ENCODE measurements around the gene CUX1.

DNA sequence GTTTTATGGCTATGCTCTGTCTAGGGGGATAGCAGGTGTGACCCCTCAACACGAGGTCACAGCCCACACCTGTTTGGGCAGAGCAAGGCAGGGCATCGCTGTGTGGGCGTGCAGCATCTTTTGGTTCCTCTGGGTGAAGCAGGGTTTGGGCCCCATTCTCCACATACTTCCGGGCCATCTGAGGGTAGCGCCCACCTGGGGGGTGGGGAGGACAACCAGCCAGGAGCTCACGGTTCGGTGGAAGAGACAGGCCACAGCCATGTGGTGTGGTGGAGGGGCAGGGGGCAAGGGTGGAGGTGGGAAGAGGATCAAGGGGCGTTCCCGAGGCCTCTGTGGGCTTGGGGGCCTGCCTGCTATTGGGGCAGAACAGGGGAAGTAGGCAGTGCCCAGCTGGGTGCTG lies 471.6 kb downstream of the CUX1 start:
- TF ChIP-seq EP300 (IDR thresholded peaks at IDR 0.05) = no peak
- TF ChIP-seq, protein P1, sequence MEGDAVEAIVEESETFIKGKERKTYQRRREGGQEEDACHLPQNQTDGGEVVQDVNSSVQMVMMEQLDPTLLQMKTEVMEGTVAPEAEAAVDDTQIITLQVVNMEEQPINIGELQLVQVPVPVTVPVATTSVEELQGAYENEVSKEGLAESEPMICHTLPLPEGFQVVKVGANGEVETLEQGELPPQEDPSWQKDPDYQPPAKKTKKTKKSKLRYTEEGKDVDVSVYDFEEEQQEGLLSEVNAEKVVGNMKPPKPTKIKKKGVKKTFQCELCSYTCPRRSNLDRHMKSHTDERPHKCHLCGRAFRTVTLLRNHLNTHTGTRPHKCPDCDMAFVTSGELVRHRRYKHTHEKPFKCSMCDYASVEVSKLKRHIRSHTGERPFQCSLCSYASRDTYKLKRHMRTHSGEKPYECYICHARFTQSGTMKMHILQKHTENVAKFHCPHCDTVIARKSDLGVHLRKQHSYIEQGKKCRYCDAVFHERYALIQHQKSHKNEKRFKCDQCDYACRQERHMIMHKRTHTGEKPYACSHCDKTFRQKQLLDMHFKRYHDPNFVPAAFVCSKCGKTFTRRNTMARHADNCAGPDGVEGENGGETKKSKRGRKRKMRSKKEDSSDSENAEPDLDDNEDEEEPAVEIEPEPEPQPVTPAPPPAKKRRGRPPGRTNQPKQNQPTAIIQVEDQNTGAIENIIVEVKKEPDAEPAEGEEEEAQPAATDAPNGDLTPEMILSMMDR (IDR thresholded peaks at IDR 0.05) = no peak

Measured in ovary (tissue), 3 donors.